GM18519 (cell line): ENCODE data around the gene ABCA7.

Experiments
- ATAC-seq: cut with Tn5 transposase; IDR thresholded peaks from one replicate; pipeline ENCODE4 v1.9.1; 2021; ENCODE audit warnings: mild to moderate bottlenecking, moderate library complexity; ENCODE audit not compliant: unreplicated experiment, low FRiP score

ABCA7 gene

DNA sequence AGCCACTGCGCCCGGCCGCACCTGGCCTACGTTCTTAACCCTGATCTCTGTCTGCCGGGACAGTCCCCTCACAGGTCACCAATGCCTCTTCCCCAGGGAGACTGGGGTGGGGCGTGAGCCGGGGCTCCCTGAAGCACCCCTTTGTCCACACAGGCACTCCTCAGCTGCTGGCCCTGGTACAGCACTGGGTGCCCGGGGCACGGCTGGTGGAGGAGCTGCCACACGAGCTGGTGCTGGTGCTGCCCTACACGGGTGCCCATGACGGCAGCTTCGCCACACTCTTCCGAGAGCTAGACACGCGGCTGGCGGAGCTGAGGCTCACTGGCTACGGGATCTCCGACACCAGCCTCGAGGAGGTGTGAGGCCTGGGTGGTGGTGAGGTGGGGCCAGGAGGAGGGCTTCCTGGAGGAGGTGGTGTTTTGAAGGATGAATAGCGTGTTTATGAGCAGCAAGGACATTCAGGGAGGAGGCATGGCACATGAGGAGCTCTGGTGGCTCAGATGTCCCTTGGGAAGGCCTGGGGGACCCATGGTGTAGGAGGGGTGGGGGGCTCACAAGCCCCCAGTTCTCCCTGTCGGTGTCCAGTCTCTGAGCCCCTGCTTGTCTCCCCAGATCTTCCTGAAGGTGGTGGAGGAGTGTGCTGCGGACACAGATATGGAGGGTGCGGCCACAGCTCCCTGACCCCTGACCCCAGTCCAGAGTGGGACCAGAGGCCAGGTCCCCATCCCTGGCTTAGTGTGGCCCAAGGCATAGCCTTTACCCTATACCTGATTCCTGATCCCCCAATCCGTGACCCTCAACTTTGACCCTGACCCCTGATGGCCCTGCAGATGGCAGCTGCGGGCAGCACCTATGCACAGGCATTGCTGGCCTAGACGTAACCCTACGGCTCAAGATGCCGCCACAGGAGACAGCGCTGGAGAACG, 13.5 kb downstream of the ABCA7 start:
- no peak for ATAC-seq

DNA sequence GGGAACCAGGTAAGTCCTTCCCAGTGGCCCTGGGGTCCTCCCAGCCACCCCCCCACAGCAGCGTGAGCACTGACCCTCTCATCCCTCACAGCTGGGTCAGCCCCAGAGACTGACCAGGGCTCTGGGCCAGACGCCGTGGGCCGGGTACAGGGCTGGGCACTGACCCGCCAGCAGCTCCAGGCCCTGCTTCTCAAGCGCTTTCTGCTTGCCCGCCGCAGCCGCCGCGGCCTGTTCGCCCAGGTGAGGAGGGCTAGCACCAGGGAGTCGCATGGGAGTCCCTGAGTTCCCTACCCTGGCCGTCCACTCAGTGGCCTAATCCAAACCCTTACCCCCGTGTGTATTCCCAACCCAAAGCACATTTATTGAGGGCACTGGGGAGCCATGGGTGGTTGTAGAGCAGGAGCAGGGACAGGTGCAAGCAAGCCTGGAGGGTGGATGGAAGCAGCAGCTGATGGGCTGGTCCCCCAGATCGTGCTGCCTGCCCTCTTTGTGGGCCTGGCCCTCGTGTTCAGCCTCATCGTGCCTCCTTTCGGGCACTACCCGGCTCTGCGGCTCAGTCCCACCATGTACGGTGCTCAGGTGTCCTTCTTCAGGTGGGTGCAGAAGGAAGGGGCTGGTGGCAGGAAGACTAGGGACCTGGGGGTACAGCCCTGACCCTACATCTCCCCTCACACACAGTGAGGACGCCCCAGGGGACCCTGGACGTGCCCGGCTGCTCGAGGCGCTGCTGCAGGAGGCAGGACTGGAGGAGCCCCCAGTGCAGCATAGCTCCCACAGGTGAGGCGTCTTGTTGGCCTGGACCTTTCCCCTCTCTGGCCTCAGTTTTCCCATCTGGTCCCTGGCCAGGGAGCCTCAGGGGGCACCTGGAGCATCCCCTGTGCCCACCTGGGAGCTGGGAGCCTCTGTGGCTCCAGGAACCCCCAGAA, 14.5 kb downstream of the ABCA7 start:
- no peak for ATAC-seq

DNA sequence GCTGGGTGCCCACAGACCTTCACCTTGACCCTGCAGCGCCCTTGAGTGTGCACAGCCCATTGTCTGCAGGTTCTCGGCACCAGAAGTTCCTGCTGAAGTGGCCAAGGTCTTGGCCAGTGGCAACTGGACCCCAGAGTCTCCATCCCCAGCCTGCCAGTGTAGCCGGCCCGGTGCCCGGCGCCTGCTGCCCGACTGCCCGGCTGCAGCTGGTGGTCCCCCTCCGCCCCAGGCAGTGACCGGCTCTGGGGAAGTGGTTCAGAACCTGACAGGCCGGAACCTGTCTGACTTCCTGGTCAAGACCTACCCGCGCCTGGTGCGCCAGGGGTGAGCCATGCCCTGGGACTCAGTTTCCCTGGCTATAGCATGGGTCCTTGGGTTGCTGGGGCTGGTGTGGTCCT, 15.1 kb downstream of the ABCA7 start:
- ATAC-seq = no peak

DNA sequence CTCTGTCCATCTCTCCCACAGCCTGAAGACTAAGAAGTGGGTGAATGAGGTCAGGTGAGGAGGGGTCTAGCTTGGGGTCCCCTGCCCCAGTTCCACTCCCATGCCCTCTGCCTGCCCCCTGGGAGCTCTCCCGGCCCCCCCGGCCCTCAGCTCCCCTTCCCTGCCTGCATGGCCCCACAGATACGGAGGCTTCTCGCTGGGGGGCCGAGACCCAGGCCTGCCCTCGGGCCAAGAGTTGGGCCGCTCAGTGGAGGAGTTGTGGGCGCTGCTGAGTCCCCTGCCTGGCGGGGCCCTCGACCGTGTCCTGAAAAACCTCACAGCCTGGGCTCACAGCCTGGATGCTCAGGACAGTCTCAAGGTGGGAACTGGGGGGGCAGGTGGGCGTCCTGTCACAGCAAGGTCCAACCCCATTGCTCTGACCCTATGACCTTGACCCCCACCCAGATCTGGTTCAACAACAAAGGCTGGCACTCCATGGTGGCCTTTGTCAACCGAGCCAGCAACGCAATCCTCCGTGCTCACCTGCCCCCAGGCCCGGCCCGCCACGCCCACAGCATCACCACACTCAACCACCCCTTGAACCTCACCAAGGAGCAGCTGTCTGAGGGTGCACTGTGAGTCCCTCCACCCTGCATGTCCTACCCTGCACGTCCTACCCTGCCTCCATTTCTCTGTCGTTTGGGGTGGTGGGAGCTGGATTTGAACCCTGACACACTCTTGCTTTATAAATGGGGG, 16.1 kb downstream of the ABCA7 start:
- no peak for ATAC-seq

DNA sequence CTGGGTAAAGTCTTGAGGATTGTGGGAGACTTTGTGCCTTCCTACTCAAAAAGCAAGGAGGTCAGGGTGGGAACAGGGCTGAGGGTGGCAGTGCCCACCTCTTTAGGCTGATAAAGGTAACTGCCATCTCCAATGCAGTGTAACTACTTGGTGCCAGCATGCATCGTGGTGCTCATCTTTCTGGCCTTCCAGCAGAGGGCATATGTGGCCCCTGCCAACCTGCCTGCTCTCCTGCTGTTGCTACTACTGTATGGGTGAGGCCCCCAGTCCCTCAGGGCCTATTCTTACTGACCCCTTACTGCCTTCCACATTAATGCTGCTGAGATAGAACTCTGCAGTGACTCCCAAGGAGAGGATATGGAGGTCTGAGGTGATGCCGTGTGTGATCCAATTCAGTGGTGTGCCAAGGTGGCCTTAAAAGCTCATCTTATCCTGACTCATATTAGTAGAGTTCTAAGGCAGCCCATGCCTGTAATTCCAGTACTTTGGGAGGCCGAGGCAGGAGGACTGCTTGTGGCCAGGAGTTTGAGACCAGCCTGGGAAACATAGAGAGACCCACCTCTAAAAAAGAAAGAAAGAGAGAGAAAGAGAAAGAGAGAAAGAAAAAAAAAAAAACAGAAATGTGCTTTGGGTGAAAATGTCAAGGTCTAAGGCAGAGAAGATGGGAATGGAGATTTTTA, 17.4 kb downstream of the ABCA7 start:
- no peak for ATAC-seq

DNA sequence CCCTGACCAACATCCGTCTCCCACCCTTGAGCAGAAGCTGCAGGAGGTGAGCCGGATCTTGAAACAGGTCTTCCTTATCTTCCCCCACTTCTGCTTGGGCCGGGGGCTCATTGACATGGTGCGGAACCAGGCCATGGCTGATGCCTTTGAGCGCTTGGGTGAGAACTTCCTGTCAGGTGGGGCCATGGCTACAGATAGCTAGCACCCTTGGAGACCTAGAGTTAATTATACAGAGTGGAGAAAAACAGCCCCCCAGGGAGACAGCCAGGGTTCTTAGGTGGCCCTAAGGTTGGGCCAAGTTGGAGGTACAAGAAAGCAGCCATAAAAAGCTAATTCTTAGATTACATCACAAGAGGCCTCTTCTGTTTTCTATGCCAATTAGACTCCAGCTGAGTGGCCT, 18.2 kb downstream of the ABCA7 start:
- no peak for ATAC-seq

DNA sequence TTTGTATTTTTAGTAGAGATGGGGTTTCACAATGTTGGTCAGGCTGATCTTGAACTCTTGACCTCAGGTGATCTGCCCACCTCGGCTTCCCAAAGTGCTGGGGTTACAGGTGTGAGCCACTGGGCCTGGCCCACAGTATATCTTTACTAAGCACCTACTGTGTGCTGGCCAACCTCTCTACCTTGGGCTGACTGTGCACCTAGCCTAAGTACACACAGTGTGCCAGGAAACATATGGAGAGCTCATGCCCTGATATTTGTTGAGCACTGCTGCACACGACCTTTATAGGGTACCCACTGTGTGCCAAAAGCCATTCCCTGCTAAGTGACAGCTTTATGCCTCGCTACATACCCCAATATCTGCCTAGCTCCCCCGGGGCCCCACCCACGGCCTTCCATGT, 20.8 kb downstream of the ABCA7 start:
- no peak for ATAC-seq

DNA sequence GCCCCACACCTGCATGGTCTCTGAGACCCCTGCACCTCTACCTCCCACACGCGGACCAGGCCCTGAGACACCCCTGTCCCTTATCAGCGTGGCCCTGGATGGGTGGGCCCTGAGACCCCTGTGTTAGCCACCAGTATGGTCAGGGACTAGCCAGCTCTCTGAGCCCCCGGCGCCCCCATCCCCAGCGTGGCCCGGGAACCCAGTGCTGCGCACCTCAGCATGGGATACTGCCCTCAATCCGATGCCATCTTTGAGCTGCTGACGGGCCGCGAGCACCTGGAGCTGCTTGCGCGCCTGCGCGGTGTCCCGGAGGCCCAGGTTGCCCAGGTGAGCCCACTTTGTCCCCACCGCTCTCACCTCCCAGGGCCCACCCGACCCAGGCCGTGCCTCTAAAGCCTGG, 22.1 kb downstream of the ABCA7 start:
- no peak for ATAC-seq

DNA sequence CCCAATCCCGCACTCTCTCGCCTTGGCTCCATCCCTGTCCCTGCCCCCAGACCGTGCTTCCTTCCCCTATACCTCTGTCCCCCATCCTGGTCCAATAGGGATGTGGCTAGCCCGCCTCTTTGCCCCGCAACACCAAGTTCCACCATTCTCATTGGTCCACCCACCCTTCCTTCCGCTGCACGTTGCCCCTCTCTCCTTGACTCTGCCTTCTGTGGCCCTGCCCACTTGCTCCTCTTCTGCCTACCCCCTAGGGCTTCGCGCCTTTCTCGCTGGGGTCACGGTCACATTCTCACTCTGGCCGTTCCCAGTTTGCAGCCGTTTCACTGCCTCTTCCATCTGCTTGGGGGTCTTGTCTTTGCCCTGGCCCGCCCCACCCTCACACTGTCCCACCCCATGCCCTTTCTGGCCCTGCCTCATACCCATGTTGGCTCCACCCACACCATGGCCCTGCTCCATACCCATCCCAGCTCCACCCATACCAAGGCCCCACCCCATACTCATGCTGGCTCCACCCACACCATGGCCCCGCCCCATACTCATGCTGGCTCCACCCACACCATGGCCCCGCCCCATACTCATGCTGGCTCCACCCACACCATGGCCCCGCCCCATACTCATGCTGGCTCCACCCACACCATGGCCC, 22.6 kb downstream of the ABCA7 start:
- no peak for ATAC-seq

DNA sequence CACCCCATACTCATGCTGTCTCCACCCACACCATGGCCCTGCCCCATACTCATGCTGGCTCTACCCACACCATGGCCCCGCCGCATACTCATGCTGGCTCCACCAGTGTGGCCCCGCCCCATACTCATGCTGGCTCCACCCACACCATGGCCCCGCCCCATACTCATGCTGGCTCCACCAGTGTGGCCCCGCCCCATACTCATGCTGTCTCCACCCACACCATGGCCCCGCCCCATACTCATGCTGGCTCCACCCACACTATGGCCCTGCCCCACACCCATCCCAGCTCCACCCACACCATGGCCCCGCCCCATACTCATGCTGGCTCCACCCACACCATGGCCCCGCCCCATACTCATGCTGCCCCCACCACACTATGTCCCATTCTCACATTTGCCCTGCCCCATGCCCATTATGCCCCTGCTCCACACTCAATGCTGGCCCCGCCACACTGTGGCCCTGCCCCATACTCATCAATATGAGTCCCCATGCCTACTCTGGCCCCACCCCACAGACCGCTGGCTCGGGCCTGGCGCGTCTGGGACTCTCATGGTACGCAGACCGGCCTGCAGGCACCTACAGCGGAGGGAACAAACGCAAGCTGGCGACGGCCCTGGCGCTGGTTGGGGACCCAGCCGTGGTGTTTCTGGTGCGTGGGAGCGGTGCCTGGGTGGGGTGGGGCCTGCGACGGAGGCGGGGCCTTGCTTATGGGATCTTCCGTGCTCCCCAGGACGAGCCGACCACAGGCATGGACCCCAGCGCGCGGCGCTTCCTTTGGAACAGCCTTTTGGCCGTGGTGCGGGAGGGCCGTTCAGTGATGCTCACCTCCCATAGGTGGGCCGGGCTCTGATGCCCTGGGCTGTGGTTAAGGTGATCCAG, 23.4 kb downstream of the ABCA7 start:
- ATAC-seq = no peak

DNA sequence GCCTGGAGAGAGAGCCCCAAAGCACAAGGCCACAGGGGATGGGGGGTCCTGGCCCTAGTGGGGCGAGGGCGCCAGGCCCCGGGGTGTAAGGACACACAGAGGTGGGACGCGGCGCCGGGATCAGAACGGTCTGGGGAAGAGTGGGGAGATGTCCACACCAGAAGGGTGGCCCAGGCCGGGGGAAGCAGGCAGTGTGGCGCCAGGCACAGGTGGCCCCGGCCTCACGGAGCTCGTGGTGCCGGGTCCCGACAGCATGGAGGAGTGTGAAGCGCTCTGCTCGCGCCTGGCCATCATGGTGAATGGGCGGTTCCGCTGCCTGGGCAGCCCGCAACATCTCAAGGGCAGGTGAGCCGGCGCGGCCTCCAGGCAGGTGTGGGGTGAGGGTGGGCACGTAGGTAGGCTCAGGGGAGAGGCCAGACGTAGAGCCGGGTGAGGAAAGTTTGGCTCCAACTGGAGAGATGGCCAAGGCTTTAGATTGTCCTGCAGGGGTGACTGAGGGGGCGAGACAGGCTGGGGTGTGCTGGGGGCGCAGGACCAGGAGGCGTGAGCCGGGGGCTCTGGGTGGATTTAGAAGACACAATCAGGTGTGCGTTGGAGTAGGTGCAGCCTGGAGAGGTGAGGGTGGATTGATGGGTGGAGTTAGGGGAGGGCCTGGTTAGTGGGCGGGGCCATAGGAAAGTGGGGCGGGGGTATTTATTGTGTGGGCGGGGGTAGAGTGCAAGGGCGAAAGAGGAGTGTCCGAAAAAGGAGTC, 24.2 kb downstream of the ABCA7 start:
- no peak for ATAC-seq

DNA sequence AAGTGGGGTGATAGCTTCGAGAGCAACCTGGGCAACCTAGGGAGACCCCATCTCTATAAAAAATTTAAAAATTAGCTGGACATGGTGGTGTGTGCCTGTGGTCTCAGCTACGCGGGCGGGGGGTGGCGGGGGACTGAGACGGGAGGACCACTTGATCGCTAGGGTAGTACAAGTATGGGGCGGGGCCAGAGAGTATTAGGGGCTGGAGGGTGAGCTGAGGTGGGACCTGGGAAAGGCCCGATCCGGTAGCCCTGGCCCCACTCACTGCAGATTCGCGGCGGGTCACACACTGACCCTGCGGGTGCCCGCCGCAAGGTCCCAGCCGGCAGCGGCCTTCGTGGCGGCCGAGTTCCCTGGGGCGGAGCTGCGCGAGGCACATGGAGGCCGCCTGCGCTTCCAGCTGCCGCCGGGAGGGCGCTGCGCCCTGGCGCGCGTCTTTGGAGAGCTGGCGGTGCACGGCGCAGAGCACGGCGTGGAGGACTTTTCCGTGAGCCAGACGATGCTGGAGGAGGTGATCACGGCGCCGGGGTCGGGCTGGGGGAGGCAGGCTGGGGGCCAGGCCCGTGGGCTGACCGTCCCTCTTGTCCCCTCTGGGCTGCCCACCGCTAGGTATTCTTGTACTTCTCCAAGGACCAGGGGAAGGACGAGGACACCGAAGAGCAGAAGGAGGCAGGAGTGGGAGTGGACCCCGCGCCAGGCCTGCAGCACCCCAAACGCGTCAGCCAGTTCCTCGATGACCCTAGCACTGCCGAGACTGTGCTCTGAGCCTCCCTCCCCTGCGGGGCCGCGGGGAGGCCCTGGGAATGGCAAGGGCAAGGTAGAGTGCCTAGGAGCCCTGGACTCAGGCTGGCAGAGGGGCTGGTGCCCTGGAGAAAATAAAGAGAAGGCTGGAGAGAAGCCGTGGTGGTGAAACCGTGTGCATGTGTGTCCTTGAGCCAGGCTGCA, 25.0 kb downstream of the ABCA7 start:
- ATAC-seq = no peak

DNA sequence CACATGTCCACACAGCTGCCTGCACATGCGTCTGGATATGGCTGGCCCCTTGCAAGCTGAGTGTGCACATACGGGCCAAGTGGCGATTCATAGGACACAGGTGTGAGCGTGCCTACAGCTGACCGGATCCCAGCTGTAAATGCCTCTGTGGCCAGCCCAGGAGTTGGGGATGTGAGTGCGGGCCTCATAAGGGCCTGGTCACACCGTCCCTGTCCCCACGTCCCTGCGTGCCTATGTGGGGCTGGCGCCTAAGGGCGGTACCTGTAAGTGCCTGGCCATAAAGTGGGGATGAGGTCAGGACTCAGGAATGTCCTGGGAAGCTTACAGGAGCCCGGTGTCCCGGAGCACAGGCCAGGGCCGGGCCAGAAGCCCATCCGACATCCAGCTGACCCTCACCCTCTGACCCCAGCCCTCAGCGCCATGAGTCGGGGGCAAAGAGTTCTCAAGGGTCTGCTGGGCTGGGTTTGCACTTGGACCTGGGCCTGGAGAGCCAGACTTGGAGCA, 25.8 kb downstream of the ABCA7 start:
- ATAC-seq = no peak

DNA sequence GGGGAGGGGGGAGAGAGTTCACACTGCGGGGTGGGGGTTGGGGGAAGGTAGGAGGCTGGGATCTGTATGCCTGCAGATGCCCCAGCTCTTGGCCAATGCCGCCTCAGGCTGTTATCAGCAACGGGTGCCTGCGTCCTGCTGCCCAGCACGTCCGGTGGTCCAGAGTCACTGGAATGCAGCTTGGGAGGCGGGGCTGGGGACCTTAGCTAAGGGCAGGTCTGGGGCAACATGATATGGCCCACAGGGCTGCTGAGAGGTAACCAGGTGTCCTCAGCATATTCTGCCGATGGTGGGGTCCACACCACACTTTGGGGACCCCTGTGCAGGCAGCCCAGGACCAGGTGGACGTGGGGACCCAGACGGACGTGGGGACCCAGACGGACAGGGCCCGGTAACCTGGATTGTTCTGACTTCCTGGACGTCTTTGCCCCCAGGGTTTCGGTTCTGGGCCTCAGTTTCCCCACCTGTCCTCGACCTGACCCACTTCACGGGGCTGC, 26.4 kb downstream of the ABCA7 start:
- no peak for ATAC-seq

DNA sequence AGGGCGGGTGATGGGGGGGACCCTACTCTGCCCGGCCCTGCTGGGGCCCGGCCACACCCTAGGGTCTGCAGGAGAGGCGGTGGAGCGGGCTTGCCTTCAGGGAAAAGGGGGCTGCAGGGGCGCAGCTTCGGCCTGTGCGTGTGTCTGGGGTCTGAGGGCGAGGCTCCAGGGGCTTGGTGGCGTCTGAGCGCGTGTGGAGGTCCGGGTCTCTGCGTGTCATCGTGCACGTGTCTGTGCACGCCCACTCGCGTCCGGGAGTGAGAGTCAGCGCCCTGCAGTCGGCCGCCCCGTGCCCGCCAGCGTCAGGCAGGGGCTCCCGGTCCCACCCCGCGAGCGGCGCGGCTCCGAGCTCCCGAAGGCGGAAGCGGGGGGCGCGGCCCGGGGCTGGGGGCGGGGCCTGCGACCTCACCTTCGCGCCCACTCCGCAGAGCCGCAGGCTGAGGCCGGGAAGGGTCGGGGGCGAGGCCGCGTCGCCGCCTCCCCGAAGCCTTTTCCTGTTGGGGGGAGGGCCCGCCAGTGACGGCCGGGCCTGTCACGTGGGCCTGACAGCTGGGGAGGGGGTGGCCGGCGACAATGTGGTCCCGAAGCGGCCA, 26.9 kb downstream of the ABCA7 start, which contains the start of gene ARHGAP45:
ARHGAP45 (plus strand) TSS at position 420 of the 593 bp plus-strand sequence. CDS start 239 bp downstream, outside the sequence.
- ATAC-seq = no peak

DNA sequence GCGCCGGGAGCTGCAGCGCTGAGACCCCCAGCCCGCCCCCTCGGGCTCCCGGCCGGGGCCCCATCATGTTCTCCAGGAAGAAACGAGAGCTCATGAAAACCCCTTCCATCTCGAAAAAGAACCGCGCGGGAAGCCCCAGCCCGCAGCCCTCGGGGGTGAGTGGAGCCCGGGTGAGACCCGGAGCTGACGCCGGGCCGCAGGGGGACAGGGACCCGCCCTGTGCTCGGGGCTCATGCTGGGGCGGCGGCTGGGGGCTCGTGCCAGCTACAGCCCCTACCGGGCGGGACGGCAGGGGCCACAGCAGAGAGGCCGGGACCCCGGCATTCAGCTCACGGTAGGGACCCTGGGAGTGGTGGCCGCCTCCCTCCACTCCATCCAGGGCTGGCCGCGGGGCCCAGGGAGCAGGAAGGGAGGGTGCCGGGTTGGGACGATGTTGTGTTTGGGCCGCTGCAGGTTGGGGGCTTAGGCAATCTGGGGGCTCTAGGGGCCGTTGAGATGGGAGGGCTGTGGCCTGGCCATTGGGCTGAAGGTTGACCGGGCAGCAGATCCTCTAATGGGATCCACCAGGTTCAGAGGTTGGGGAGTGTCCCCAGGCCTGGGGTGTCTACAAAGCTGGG, 27.5 kb downstream of the ABCA7 start:
- no peak for ATAC-seq
